Fibroblast of gingiva (primary cell): ENCODE results near the gene YPEL2.
A peak's percentile ranks its signal among the peaks of the same experiment; 100 is the strongest.
"Not testable (repeated sequence)": the region's sequence is repeated elsewhere in the genome, so short reads cannot be mapped to it uniquely, and the experiment has no call there.

Source experiments
- DNase-seq: peaks from one replicate; pipeline ENCODE4 v3.0.0-alpha.2; 2011; ENCODE audit warnings: low read depth

YPEL2 gene, protein sequence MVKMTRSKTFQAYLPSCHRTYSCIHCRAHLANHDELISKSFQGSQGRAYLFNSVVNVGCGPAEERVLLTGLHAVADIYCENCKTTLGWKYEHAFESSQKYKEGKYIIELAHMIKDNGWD

DNA sequence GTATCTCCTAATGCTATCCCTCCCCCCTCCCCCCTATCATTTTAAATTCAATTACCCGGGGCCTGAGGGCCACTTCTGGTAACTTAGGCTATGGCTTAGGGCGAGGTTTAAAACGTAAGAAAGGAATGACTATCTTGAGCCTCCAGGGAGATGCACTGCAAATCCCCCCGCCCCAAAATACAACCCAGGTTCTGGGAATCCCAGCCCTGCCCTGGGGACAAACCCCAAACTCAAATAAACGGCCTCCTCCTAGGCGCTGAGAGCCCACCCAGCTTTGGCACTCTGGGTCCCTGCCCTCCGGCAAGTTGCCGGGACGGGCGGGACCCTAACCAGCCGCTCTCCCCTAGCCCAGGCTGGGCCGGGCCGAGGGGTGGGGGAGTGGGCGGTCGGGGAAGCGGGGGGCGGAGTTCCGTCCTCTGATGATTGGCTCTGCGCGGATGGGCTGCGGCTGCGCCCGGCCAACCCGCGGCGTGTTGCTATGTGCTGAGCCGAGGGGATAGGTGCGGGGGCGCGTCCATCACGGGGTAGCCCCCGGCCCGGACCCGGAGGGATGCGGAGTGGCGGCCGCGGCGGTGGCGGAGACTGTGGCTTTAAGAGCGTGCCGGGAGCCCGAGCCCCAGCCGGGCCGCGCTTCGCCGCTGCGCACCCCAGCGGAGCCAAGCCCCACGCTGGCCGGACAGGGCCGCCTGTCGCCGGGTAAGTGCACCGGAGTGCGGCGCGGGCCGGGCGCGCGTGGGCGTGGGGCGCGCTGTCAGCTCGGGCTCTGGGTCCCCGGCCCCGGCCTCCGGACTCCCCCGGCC lies at the start of gene YPEL2:
Gene YPEL2 (plus strand): TSS at position 527 of the 800 bp plus-strand sequence. CDS start 21,755 bp downstream, outside the sequence.
- peak; percentile 97 for DNase-seq

DNA sequence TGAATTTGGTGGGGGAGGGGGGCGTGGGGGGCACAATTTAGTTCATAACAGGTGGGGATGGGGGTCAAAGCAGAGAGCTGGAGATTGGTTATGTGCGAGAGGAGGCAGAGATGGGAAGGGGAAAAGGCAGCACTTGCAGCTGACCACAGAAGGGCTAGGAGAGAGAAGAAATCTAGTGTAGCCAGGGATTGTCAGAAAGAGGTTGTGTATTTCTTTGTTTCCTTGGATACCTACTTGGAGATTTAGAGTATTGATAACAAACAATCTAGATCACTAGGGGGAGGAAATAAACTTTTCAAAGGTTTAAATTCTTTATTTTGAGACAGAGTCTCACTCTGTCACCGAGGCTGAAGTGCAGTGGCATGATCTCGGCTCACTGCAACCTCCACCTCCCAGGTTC lies 47.1 kb upstream of the YPEL2 start:
- no peak for DNase-seq

DNA sequence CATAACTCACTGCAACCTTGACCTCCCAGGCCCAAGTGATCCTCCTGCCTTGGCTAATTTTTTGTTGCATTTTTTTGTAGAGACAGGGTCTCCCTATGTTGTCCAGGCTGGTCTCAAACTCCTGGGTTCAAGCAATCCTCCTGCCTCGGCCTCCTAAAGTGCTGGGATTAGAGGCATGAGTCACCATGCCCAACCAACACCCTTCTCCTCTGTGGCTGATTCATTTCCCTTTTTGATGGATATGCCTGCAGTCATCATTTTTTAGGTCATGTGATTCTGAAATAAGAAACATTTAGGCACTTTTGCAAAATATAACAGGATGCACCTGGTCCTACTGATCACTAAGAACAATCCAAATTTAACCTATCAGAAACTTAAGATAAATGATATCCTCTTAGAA lies 44.0 kb upstream of the YPEL2 start:
- DNase-seq: no peak

DNA sequence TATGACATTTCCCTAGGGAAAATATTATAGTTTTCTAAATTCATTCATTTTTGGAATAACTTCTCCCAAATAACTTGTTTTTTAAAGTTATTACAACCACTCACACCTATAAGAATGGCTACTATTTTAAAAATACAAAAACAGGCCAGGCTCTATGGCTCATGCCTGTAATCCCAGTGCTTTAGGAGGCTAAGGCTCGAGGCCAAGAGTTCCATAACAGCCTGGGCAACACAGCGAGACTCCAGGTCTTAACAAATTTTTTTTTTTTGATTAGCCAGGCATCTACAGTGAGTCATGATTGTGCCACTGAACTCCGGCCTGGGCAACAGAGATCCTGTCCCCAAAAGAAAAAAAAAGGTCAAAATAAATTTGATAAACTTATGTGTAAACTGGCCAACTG lies 43.6 kb upstream of the YPEL2 start:
- DNase-seq: no peak

DNA sequence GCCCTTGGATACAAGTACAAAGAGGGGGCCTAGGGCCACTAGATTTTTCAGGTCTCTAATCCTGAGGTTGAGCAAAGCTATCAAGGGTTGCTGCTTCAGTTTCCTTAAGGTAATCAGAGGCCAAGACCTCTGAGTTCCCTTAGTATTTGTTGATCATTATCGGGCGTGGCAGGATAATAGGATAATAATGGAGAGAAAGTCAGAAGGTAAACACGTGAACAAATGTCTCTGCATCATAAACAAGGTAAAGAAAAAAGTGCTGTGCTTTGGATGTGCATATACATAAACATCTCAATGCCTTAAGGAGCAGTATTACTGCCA lies 41.5 kb upstream of the YPEL2 start:
- DNase-seq: no peak

DNA sequence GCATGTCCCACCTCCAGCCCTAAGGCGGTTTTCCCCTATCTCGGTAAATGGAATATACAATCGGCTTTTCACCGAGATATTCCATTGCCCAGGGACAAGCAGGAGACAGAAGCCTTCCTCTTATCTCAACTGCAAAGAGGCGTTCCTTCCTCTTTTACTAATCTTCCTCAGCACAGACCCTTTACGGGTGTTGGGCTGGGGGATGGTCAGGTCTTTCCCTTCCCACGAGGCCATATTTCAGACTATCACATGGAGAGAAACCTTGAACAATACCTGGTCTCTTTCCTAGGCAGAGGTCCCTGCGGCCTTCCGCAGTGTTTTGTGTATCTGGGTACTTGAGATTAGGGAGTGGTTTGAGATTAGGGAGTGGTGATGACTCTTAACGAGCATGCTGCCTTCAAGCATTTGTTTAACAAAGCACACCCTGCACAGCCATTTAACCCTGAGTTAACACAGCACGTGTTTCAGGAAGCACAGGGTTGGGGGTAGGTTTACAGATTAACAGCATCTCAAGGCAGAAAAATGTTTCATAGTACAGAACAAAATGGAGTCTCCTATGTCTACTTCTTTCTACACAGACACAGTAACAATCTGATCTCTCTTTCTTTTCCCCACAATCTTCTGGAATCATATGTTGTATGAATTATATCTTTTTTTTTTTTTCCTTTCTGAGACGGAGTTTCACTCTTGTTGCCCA lies 41.0 kb upstream of the YPEL2 start:
- not testable (repeated sequence) for DNase-seq

DNA sequence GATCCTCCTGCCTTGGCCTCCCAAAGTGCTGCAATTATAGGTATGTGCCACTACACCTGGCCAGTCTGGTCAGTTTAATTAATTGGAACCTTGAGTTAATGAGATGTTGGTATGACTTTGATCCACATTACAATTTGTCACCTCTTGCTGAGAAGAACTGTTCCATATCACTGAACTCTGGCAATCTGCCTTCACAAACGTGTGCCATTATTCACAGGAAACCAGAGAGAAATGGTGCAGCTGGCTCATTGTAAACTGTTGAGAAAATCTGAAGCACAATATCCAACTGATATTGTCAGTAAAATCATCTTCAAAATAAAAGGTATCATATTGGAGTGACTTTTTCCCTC lies 39.3 kb upstream of the YPEL2 start:
- DNase-seq: no peak

DNA sequence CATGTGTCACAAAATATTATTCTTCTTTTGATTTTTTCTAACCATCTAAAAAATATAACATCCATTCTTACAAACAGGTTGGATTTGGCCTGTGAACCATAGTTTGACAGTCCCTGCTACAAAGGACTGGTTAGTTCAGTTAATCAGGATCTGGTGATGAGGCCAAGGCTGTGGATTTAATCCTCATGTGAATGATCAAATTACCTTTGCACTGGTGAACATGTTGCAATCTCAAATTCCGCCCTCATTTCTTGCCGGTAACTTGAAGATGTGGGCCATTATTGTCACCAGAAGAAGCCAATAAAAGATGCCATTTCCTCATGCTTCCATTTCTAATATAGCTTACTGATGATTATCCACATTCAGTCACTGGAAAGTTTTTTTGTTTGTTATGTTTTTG lies 35.3 kb upstream of the YPEL2 start:
- DNase-seq: peak; percentile 56

DNA sequence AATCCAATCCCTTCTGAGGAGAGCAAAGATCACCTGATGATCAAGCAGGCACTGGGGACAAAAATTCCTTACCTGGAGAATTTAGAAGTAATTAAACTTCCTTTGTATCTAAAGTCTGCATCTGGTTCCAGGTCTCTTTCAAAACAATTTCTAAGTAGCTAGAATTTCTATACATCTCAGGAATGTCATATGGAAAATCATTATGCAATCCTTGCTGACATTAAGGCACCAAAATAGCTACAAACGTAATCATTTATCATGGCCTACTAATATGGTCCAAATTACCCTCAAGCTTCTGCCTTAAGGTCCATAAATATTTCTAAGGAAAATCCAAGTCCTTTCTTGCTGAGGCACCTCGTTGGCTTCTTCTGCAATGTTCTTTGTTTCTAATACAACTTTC lies 32.9 kb upstream of the YPEL2 start:
- no peak for DNase-seq

DNA sequence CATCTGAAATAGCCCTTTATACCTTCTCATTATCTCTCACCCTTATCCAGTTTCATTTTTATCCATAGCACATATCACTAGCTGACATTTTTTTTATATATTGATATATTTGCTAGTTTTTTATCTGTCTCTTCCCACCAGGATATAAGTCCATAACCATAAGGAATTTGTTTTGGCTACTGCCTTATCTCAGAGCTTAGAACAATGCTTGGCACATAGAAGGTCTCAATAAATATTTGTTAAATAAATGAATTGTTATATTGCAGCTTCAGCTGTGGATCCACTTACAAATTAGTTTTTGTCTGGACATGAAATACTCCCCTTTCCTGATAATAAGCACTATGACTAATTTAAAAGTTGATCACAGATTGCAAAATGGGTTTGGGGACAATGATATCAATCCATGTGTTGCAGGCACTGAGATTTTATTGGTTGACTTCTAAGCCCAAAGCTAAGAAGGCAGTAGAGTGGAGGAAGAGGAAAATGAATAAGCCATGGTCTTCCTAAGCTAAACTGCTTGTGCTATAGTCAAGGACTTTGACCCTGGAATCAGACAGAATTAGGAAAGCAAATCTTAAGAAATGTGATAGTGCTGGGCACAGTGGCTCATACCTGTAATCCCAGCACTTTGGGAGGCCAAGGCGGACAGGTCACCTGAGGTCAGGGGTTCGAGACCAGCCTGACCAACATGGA lies 31.9 kb upstream of the YPEL2 start:
- no peak for DNase-seq

DNA sequence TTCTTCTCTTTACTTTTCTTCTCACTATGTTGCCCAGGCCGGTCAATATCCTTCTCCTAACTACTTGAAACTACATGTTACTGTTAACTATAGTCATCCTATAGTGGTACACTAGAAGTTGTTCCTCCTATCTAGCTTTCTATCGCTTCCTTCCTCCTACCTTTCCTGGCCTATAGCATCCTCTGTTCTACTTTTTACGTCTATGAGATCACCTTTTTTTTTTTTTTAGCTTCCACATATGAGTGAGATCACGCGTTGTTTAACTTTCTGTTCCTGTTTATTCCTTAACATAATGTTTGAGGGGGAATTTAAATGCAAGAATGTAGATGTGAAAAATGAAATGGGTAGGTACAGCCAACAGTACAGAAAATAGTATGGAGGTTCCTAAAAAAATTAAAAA lies 30.5 kb upstream of the YPEL2 start:
- no peak for DNase-seq

DNA sequence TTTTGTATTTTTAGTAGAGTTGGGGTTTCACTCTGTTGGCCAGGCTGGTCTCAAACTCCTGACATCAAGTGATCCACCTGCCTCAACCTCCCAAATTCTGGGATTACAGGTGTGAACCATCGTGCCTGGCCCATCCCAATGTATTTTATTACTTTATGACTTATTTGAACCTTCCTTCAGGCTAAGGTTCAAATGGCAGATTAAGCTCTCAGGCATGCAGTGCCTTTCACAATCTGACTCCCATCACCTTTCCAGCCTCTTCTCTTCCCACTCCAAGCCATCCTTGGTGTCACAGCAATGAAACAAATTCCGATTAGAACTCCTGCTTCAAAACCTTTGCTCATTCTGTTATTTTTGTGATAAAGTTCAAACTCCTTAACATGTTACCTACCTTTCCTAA lies 26.6 kb upstream of the YPEL2 start:
- DNase-seq: no peak

DNA sequence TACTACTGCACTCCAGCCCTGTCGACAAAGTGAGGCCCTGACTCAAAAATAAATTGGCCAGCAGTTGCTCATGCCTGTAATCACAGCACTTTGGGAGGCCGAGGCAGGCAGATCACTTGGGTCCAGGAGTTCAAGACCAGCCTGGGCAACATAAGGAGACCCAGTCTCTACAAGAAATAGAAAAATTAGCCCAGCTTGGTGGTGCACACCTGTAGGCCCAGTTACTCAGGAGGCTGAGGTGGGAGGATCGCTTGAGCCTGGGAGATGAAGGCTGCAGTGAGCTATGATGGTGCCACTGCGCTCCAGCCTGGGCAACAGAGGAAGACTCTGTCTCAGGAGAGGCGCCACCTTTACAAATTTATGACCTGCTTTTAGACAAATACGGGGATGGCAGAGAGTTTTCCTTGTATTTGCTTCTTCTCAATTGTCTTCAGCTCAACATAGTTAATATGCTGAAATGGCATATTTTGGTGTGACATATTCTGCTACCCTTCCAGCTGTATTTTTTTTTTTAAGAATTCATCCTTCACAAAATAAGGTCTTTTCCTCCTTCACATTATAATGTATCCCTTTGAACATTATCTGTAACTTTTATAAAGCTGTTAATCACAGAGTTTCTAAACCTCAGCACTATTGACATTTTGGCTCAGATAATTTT lies 21.1 kb upstream of the YPEL2 start:
- DNase-seq: no peak

DNA sequence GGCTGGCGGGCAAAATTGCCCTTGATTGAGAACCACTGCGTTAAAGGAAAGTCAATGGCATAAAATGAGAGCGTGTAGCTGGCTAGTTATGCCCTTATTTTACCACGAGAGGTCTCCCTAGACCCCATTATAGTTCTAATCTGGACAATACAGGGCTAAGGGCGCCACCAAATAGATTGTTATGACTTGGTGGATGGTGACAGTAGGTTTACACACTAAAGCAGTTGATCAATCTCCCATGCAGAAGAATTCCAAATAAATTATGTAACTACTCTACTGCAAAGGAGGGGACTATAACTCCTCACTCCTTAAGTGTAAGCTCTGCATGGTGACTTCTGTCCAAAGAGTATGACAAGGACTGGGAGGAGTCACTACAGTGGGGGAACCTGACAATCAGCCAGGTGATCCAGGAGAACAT lies 20.4 kb upstream of the YPEL2 start:
- peak; percentile 27 for DNase-seq

DNA sequence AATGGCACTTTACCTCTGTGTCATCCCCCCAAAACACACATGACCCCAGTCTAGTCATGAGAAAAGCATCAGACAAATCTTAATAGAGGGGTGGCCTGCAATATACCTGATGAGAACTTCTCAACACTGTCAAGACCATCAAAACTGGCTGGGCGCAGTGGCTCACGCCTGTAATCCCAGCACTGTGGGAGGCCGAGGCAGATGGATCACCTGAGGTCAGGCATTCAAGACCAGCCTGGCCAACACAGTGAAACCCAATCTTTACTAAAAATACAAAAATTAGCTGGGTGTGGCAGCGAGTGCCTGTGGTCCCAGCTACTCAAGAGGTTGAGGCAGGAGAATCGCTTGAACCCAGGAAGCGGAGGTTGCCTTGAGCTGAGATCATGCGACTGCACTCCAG lies 19.9 kb upstream of the YPEL2 start:
- DNase-seq: not testable (repeated sequence)

DNA sequence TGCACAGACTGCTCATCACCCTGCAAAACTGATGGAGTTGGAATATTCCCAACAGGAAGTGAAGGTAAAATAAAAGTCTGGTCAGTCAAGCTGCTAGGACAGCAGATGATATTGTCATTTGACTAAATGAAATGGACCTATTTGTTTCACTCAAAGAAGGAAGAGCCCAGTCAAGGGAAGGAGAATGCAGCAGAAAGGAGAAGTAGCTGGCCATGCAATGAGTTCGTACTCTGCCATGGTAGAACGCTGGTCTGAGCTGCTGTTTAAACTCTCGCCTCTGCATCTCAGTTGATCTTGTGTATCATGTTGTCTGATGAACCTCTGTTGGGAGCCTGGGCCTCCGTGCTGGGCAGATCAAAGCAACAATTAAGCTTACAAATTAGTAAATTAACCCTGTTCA lies 15.6 kb upstream of the YPEL2 start:
- no peak for DNase-seq

DNA sequence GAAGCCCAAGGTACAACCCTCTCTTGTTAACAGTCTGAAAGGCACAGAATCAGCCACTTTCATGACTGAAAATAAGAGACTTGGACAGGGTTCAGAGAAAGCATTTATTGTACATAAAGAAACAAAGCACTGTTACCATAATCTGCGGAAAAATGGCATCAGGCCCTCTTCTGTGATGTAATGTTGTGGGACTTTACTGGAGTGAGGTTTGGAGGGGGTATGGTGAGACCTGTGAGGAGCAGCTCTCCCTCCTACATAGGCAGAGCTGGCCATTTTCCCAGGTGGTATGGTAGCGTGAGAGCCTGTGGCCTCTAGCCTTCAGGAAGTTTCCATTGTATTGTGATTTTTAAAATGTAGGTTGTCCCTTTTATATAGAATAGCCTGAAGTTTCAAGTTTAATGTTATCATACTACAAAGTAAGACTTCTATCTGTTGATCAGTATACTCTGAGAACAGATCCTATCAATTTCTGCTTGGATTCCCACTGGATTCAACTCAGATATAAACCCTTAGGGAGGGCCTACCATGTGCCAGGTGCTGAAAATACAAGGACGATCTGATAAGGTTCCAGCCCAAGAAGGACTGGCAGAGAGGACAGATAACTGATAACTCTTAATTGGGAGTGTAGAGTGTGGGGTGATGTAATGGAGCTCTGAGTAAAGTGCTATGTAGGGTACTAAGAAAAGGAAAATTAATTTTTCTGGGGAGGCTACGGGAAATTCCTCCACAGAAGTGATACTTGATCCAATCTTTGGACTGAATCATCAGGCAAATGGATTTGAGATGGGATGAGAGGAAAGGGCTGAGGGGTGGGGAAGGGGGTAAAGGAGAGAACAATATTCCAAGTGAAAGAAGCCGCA lies 4.1 kb upstream of the YPEL2 start:
- DNase-seq: no peak

DNA sequence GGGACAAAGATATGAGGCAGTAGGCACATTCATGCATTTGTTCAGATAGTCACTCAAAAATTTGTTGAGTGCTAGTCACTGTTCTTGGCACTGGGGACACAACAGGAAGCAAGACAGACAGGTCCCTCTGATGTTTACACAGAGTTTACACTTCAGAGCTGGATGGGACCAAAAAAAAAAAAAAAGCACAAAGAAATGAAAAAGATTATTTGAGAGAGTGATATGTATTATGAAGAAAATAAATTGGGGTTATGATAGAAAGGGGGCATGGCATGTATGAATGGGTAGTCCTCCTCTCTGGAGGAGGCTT lies 3.5 kb upstream of the YPEL2 start:
- no peak for DNase-seq

DNA sequence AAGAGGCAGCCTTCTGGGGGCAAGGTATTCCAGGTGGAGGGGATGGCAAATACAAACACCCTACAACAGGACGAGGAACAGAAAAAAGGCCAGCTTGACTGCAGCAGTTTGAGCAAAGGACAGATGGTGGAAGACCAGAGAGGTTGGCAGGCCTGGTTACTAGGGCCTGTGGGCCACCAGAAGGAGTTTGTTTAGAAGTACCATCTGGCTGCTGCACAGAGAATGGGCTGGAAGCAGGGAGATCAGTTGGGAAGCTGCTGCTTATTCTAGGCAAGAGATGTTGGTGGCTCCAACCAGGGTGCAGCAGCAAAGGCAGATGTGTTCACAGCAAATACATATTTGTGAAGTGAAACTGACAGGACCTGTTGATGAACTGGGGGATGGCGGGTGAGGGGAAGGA lies 2.9 kb upstream of the YPEL2 start:
- no peak for DNase-seq

DNA sequence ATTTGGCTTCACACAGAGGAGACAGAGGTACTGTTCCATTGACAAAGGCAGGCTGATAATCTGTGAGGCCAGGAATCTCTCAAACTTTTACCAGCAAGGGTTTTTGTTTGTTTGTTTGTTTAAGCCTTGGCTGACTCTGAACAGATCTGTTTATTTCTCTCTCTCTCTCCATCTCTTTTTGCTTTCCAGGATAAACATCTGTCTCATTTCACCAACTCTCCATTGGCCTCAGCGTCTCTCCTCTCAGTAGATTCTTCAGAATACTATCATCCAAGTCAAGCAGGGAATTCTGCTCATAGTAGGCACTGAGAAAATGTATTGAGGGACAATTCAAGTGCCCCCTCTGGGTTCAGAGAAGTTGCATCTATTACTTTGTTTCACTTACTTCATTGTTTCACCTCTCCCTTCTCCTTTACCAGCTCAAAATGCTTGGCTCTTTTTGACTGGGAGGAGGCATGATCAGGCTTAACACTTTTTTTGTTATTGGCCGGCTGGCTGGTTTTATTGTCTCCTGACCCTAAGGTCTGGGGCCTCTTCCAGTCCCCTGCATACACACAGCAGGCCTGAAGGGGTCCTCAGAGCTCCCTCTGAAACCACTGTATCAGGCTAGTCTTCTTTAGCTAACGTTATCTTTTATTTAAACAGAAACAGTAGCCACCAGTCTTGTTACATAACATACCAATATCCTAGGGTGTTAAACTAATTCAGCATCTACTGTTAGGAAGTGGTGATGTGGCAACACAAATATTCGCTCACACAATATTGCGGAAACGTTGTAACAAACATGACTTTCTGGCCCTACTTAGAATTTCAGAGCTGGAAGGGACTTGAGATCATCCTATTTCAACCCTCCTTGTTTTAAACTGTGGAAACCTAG lies 2.0 kb upstream of the YPEL2 start:
- DNase-seq: peak; percentile 72
